Sciatic nerve (tissue), 2 donors: Measurements from ENCODE around the gene DNAJB12. TPM values are rescaled to one million over a fixed set of nuclear protein-coding genes. Genes with fewer than 3 reads are reported as not detected.
"Not testable (repeated sequence)": the region's sequence is repeated elsewhere in the genome, so short reads cannot be mapped to it uniquely, and the experiment has no call there.

Experiments used
- ATAC-seq: fragments of 200-7000 bp; cut with Tn5 transposase; one replicate; pipeline ENCODE4 v1.9.1; 2020; ENCODE audit warnings: mild to moderate bottlenecking, moderate library complexity
- DNase-seq: peaks from one replicate; pipeline ENCODE4 v3.0.0-alpha.2; 2020; ENCODE audit warnings: low spot score
- intact Hi-C: fragments of 100-400 bp; cut with DNase I; formaldehyde crosslinking; loops from one replicate; pipeline ENCODE4 v1.14.2; 2022
- total RNA-seq: library from RNA; stranded (reverse); fragmentation: NEBNext Ultra II Directional; extraction: Animal tissue kit (Norgen Biotek cat#: 25700); gene quantifications from one replicate; pipeline ENCODE4 v1.2.1, GENCODE V29; 2021
- donor health status: DM: no; HTN: no; CAD: no.
- donor health status: DM: no; HTN: no; CAD: no.

The DNAJB12 gene
- 50.0 TPM for total RNA-seq

DNA sequence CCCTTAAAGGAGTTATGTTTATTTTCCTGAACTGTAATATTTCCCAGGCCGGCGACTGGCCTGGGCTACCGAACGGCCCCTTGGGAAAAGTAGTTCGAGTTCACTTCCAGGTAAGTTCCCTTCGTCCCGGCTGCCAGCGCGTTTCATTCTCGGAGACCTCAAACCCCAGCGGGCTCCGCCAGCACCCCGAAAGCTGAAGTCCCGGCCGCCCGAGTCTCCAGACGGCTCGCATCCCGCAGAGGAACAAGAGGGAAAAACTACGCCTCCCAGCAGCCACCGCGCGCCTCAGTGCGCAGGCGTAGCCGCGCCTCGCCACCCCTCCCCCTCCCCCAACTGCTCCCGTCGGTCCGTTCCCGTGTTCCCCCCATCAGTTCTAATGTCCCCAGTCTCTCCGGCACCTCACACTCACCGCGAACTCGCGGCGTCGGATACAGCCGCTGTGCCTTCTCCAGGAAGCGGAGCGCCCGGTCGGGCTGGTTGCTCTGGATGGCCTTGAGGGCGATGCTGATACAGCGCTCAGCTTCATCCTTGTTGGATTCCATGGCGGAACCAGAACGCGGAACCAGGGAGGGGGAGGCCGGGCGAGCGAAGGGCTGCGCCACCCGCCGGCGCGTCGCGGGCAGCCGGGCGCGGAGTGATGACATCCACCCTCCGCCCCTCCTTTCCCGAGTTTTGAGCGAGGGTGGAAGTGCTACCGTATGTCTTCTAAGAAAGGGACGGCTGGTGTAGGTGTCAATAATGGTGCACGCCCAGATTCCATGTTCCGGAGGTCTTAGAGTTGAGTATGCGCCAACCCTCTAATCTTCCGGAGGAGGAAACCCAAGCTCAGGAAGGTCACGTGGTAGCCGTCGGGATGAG lies at the start of gene DNAJB12:
DNAJB12 (minus strand) TSS at position 564 of the 858 bp plus-strand sequence; CDS start at position 542, 22 bp downstream.
- intact Hi-C loops = no loop called here
- peak; percentile 96 for ATAC-seq
- peak; percentile 94 for DNase-seq

DNA sequence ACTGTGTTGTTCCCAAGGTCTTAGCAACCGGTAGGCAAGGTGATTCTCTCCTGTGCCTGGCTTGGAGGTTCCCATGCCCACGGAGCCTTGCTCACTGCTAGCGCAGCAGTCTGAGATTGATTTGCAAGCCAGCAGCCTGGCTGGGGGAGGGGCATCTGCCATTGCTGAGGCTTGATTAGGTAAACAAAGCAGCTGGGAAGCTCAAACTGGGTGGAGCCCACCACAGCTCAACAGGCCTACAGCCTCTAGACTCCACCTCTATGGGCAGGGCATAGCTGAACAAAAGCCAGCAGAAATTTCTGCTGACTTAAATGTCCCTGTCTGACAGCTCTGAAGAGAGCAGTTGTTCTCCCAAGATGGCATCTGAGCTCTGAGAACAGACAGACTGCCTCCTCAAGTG lies 40.9 kb upstream of the DNAJB12 start:
- DNase-seq, intact Hi-C loops, ATAC-seq: not testable (repeated sequence)

DNA sequence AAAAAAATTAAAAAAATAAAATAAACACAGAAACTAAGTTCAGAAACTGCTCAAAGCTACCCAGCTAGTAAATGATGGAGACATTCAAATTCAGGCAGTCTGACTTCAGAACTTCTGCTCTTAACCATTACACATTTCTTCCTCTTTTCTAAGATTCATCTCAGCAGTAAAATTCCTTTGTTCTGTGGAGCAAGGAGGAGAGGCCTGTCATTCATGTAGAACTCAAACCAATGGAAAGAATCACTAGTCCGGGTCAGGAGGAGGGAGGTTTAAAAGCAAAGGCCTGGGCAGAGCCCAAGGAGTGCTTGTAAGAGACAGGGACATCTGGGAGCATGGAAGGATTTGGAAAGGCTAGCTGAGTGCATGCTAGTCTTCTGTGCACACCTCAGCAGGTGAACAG lies 37.9 kb upstream of the DNAJB12 start:
- intact Hi-C loops = no loop called here

DNA sequence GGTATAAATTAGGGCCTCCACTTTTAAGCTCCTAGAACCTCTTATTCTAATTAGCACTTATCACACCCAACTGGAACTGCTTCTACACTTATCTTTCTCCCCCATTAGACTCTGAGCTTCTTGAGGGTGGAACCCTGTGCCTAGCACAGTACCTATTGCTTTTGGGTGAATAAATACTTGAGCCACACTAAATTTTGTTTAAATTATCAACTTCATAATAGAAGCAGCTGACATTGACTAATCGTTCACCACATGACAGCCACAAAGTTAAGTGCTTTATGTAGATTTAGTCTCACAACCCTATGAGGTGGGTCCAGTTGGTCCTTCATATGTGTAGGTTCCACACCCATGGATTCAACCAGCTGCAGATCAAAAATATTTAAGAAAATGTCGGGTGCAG lies 36.0 kb upstream of the DNAJB12 start:
- intact Hi-C loops = no loop called here
- DNase-seq (no peak), ATAC-seq (no peak)

More for the DNA sequence above, 37.9 kb upstream of the DNAJB12 start:
- ATAC-seq = no peak
- DNase-seq = no peak

DNA sequence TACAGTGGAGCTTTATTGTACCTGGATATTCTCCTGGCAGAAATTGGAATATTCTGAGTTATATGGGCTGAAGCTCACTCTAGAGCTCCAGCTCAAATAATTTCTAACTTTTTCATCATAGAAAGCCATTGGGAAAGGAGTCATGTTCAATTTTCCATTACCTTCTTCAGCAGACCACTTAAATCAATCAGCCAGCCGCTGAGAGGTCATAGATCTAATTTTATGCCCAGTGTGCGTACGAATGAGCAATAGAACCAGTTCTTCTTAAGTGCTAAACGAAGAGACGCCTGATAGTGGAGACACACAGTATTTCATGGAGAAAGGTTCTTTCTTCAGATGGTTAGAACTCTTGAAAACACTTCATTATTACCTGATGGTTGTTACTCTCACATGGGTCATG lies 35.0 kb upstream of the DNAJB12 start:
- ATAC-seq (no peak), DNase-seq (no peak)
- intact Hi-C loops = no loop called here

DNA sequence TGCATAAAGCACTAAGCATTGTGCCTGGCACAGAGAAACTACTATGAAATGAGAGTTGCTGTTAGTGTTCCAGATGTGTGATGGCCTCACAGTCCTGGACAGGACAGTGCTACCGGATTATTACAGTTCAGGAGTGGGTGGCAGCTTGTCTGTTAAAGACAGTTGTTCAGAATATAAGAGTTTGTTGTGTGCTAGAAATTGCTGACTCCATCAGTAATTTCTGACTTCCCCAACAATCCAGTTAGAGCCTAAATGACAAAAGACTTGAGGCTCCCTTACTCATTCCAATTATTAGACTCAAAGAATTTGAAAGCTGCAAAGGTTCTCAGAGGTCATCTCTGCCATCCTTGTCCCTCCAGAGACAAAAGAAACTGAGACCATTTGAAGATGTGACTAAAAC lies 34.3 kb upstream of the DNAJB12 start:
- intact Hi-C loops = no loop called here
- ATAC-seq (no peak), DNase-seq (no peak)

DNA sequence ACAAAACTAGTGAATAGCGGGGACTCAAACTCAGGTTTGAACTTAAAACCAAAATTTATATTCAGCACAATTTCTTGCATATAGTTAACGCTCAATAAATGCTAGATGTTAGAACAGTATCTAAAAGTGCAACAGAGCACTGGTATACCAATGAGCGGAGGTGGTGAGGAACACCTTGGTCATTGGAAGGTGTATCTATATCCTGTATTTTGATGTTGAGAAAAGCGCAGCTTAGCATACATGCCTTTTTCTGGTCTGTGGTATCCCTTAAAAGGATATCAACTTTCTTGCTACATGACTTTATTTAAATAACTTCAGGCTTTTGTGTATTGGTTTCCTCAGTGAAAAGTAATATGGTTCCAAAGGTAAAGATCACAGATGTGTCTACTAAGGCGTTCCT lies 33.3 kb upstream of the DNAJB12 start:
- ATAC-seq = no peak
- intact Hi-C loops = no loop called here
- DNase-seq = no peak

DNA sequence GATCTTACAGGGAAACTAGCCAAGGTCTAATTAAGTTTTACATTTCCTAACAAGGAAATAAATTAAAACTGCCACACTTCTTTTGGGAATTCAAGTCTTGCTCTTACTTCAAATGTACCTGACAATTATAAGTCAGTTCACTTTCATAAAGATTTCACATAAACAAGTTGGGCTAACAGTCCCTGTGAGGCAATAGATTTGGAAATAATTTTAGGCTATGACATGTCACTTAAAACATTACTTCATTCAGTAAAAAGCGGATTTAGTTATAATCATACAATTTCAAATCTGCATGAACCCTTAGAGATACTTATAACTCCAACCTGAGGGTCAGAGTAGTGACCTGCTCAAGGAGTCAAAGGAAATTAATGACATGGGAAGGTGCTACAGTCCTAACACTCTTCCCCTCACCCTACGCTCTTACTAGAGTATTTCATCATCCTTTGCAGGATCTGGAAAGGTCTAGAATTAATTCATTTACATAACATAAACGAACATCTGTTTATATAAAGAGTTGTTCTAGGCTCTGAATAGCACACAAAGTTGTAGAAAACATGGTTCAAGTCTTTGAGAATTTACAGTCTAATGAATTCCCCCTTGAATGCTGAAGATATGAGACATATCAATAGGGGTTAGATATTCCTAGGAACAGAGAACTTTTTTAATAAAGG lies 32.3 kb upstream of the DNAJB12 start:
- intact Hi-C loops = no loop called here
- ATAC-seq = no peak
- no peak for DNase-seq

DNA sequence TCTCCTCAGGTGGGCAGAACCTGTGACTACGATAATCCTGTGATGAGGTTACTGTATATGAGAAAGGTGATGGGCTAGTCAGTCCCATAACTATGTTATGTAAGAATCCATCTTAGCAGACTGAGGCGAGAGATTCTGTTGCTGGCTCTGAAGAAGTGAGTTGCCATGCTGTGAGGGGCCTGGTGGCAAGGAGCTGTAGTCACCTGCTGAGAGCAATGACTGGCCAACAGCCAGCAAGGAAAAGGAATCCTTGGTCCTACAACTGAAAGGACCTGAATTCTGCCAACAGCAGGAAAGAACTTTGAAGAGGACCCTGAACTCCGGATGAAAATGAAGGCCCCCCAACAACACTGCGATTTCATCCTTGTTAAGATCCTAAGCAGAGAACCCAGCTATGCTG lies 31.0 kb upstream of the DNAJB12 start:
- intact Hi-C loops = no loop called here
- ATAC-seq (no peak), DNase-seq (no peak)

DNA sequence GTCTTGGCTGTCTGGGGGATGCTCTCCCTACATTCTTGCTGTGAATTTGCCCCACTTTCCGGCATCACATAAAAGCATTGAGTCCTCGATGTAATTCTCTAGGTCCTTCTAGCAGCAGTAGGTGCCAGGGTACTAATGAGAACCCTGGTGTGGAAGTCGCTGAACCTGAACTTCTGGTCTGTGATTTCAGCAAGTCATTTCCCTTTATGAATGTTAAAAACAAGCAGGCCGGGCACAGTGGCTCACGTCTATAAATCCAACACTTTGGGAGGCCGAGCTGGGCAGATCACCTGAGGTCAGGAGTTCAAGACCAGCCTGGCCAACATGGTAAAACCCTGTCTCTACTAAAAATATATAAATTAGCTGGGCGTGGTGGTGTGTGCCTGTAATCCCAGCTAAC lies 30.3 kb upstream of the DNAJB12 start:
- DNase-seq, intact Hi-C loops, ATAC-seq: not testable (repeated sequence)

DNA sequence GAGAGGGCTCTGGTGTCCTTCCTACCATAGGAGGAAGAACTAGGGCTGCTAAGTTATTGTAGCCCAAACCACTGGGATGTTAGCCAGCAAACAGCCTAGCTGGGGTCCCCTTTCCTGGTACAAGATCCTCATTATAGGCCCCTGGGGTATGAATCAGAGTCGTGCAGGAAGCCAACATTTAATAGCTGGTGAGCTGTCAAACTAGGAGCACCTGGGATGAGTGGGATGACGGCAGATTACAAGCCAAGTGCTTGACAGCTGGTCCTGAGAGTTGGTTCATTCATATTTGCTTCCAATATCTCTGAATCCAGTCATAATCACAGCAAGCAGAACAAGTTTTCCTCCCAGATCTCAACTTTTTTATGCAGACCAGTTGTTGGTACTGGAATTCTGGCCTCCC lies 25.1 kb upstream of the DNAJB12 start:
- no peak for DNase-seq
- intact Hi-C loops = no loop called here
- ATAC-seq = no peak

DNA sequence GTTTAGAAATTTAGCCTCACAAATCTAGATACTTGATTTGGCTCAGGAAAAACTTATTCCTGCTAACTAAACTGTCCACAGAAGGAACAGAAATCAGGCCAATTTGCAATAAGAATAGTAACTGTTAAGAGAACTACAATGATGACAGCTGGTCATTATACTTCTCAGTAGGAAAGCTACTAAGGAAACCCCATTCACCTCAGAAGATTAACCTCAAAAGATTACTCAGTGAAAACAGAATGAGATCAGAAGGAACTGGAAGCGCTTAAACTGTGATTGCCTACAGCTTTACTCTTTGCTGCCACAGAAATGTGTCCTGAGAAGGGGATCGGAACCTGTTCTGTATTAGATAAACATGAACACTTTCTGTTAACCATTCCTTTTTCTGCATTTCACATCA lies 24.3 kb upstream of the DNAJB12 start:
- no peak for DNase-seq
- ATAC-seq = no peak
- intact Hi-C loops = no loop called here

DNA sequence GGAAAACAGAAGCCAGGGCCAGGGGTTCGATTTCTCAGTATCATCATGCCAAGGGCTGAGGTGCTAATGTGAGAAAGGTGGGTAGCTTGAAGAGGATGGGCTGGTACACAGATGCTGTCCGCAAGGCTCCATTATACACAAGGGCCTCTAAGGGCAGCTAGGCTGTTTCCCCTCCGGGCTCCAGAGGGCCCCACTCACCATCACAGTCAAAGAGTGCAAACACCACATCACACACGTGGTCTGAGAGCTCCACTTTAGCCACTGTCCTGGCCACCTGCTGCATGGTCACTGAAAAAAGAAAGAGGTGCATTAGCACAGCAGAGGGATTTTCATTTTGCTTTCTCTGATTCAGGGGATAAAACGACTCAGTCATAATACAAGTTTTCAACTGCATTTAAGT lies 20.9 kb upstream of the DNAJB12 start:
- DNase-seq (no peak), ATAC-seq (no peak)
- intact Hi-C loops = no loop called here

DNA sequence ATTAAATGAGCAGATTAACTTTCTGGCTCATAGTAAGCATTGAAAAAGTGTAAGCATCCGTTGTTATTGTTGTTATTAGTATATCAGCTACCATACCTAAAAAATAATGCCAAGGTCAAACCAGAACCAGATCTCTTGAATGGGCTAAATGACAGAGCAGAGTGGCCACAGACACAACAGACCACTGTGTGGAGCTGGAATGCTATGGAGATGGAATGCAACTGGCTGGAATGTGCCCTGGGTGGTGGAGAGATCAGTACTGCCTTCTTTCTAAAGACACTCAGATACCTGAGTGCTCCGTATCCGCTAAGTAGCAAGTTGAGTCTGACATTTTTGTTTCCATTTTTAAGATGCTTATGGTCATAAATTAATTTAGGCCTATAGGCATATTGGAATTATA lies 20.5 kb upstream of the DNAJB12 start:
- no peak for DNase-seq
- intact Hi-C loops = no loop called here
- no peak for ATAC-seq

DNA sequence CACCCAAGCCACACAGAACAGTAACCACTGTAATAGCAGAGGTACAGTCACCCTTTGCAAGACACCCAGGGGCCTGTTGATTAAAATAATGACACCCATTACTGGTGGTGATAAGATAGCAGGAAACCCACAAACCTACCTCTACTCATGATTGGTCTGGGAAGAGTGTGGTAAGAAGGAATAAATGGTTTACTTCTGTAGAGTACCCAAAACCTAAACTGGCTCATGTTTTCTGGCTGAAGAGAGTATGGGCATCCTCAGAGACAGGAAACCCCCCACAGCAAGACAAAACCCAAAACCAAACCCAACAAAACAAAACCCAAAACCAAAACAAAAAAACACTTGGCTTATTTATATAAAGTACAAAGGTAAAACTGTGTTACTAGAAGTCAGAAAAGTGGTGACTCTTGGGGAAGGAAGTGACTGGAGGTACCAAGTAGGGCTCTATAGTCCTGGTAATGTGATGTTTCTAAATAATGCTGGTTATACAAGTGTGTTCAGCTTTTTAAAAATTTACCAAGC lies 15.5 kb upstream of the DNAJB12 start:
- intact Hi-C loops = no loop called here
- ATAC-seq = no peak

DNA sequence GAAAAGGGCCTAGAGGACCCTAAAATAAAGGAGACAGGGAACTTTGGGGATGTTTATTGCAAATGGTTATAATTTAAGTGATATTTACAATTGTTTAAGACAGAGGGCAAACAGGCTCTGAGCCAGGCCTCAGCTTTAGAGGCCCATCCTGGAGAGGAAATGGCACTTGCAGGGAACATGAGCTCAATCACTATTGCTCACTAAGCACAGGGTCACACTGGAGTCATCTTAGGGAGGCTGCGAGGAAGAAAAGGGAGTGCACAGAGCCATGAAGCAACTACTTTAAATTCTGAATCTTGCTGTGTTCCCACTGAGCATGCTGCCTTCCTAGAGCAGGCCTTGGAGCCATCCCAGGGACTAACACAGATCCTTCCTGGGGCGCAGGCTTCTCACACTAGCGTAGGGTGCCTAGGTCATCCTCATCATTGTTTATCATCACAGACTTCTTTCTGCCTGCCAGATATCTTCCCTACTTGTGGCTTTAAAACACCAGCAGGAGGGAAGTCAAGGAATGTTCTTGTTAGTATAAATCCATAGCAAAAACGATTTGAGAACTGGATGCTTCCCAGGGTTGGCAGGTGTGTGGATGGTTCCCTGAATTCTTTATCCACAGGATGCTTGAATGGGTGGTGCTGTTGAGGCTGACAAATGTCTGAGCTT lies 12.7 kb upstream of the DNAJB12 start:
- no peak for DNase-seq
- no peak for ATAC-seq
- intact Hi-C loops = loop anchor here (5.0 kb wide), 1 partner anchor 465 kb away; no protein-coding TSS in a partner anchor

More for the DNA sequence above, 15.5 kb upstream of the DNAJB12 start:
- no peak for DNase-seq

DNA sequence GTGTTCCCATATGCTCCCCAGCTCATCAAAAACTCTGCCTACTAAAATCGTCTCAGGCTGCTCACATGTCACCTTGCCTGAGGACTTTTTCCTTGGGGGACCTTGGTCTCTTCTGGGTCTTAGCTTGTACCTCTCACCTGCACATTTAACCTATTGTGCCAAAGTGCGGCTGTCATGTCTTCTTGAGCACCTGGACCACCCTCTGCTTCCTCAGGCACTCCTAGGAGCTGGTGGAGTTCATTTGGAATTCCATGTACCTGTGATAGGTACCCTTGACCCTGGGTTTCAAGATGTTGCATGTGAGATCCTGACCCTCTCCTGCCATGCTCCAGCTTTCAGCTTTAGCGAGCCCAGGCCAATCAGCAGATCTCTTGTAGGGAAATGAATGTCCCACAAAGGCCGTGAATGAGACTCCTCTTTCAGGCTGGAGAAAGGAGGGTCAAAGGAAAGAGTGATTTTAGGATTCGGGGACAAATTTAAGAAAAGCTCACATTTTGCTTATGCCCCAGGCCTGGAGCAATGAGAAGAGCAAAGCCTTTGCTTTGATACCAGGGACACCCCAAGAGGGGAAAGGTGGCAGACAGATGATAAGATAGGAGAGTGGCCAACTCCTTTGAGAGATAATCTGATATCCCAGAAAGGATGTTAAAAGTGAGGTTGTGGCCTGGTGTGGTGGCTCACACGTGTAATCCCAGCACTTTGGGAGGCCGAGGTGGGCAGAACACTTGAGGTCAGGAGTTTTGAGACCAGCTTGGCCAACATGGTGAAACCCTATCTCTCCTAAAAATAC lies 10.6 kb upstream of the DNAJB12 start:
- DNase-seq (peak; percentile 38), ATAC-seq (no peak)
- intact Hi-C loops = loop anchor here (5.0 kb wide), 1 partner anchor 467 kb away; no protein-coding TSS in a partner anchor

DNA sequence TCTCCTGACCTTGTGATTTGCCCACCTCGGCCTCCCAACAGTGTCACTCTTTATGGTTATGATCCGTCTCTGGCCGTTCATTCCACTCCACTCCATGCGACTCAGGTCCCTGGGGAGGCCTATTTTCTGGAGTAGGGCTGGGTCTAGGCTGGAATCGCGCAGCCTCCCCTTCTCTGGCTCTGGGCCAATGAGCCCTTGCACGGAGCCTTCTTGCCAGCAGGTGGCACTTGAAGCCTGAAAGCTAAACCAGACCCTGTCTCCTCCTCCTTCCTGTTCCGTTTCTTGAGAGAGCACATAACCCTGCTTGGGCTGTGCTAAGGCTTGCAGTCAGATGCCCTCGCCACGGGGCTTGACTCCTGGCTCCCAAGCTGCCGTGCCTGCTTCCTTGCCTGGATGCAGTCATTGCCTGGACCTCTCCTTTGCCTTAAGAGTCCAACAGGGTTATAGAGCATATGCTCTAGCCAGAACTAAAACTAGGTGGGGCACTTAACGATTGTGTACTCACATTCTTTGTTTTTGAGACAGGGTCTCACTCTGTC lies 9.6 kb upstream of the DNAJB12 start:
- ATAC-seq (peak; percentile 96), DNase-seq (peak; percentile 93)
- intact Hi-C loops = no loop called here

DNA sequence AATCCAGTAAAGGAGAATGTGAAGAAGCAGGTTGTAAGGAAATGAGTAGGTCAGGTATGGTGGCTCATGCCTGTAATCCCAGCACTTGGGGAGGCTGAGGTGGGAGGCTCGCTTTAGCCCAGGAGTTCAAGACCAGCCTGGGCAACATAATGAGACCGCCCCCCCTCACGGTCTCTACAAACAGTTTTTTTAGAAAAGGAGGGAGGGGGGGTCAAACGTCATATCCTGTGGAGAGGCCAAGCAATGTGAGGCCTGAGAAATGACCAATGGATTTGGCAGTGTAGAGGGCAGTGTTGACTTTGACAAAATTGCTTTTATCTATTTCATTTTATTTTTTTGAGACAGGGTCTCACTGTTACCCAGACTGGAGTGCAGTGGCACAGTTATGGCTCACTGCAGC lies 2.3 kb upstream of the DNAJB12 start:
- no peak for DNase-seq
- no peak for ATAC-seq
- intact Hi-C loops = no loop called here
